NCI-H2081 (cell line): Measurements from ENCODE around the gene CTCF.

Experiments used
- DNase-seq, 2 experiments: peaks; one replicate each; lab custom pipeline; 2025; lab: John Stamatoyannopoulos, UW

Gene CTCF

GRCh38 chr16:67651847-67652246 is 89.5 kb downstream of the CTCF start:
- no peak for DNase-seq

- DNase-seq, result peak; percentile 22 to 26
Observed at GRCh38 chr16:67652578-67653127, 90.3 kb downstream of the CTCF start.

GRCh38 chr16:67653128-67653788 is 90.9 kb downstream of the CTCF start:
- peak; percentile 11 to 18 for DNase-seq

- DNase-seq, result no peak
Observed at GRCh38 chr16:67653789-67654402, 91.6 kb downstream of the CTCF start.

- no peak for DNase-seq
Observed at GRCh38 chr16:67654403-67654911, 92.1 kb downstream of the CTCF start.

- no peak for DNase-seq
Observed at GRCh38 chr16:67655363-67655762, 93.0 kb downstream of the CTCF start.

- DNase-seq, result no peak
Observed at GRCh38 chr16:67656344-67657016, 94.2 kb downstream of the CTCF start.

- DNase-seq, result no peak
Observed at GRCh38 chr16:67657017-67657608, 94.8 kb downstream of the CTCF start.

- DNase-seq, result no peak
Observed at GRCh38 chr16:67657751-67658518, 95.6 kb downstream of the CTCF start.

GRCh38 chr16:67658849-67659674 is 96.7 kb downstream of the CTCF start:
- no peak for DNase-seq

GRCh38 chr16:67659675-67660563 is 97.6 kb downstream of the CTCF start, which contains the start of gene ACD:
Gene ACD (minus strand): TSS chr16:67660260. CDS start chr16:67660220, 40 bp downstream.
- DNase-seq, result peak; percentile 88 to 89

GRCh38 chr16:67660564-67661028 is 98.3 kb downstream of the CTCF start, which contains the start of gene PARD6A:
Gene PARD6A (plus strand): TSS chr16:67660960. CDS start chr16:67661039, 79 bp downstream.
- peak; percentile 93 to 96 for DNase-seq

GRCh38 chr16:67661101-67661761 is 98.9 kb downstream of the CTCF start:
- DNase-seq, result peak in 1 of 2 experiments; percentile 4

GRCh38 chr16:67661886-67662652 is 99.7 kb downstream of the CTCF start:
- no peak for DNase-seq

- DNase-seq, result no peak
Observed at GRCh38 chr16:67662653-67663010, 100.3 kb downstream of the CTCF start.

- DNase-seq, result peak; percentile 17 to 20
Observed at GRCh38 chr16:67663151-67663876, 101.0 kb downstream of the CTCF start.

- DNase-seq, result no peak
Observed at GRCh38 chr16:67663877-67664222, 101.5 kb downstream of the CTCF start.
